ENCODE measurements around the gene IL4.
"Not testable (repeated sequence)": the region's sequence is repeated elsewhere in the genome, so short reads cannot be mapped to it uniquely, and the experiment has no call there.

Gene IL4

DNA sequence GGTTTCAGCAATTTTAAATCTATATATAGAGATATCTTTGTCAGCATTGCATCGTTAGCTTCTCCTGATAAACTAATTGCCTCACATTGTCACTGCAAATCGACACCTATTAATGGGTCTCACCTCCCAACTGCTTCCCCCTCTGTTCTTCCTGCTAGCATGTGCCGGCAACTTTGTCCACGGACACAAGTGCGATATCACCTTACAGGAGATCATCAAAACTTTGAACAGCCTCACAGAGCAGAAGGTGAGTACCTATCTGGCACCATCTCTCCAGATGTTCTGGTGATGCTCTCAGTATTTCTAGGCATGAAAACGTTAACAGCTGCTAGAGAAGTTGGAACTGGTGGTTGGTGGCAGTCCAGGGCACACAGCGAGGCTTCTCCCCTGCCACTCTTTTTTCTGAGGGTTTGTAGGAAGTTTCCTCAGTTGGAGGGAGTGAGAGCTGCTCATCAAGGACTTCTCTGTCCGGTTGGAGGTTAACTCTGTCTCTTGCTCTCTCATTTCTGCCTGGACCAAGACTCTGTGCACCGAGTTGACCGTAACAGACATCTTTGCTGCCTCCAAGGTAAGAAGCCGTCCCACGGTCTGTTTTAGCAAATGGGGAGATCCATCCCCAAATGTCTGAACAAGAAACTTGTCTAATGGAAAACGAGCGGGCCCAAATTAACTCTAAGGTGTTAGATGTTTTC lies at the start of gene IL4:
Gene IL4, plus strand, starts transcription at position 51 of the 692 bp plus-strand sequence. Its CDS starts 62 bp downstream, at position 113.
- in situ Hi-C loops (cut with MboI; ENCODE audit: low sequenced_read_pairs): no loop called here

DNA sequence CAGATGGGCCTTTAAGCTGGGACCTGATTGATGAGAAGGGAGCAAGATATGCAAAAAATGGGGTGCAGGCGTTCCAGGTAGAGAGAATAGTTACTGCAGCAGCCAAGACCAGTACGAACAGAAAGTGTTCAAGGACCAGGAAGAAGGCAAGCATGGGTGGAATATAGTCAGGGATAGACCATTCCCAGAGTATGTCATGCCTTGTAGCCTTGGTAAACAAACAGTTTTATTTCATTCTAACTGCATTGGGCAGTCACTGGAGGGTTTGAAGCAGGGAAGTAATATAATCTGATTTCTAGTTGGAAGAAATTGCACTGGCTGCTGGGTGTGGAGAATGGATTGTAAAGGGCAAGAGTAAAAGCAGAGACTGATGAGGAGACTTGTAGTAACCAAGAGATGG lies 46.3 kb upstream of the IL4 start:
- in situ Hi-C loops (cut with MboI; ENCODE audit: low sequenced_read_pairs): no loop called here

DNA sequence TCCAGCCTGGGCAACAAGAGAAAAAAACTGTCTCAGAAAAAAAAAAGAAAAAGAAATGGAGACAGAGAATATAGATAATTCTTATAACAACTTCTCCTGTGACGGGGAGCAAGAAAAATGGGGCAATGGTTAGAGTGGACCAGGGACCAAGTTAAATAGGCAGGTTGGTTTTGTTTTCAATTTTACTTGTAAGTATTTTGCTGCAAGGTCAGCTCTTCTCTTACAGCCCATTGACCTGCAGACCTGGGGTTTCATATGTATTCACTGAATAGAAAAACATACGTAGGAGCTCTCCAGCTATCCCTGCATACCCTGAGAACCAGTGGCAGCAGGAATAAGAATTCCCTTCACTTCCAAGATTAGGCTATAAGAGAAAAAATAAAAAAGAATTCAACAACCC lies 45.0 kb upstream of the IL4 start:
- in situ Hi-C loops (cut with MboI; ENCODE audit: low sequenced_read_pairs): no loop called here

DNA sequence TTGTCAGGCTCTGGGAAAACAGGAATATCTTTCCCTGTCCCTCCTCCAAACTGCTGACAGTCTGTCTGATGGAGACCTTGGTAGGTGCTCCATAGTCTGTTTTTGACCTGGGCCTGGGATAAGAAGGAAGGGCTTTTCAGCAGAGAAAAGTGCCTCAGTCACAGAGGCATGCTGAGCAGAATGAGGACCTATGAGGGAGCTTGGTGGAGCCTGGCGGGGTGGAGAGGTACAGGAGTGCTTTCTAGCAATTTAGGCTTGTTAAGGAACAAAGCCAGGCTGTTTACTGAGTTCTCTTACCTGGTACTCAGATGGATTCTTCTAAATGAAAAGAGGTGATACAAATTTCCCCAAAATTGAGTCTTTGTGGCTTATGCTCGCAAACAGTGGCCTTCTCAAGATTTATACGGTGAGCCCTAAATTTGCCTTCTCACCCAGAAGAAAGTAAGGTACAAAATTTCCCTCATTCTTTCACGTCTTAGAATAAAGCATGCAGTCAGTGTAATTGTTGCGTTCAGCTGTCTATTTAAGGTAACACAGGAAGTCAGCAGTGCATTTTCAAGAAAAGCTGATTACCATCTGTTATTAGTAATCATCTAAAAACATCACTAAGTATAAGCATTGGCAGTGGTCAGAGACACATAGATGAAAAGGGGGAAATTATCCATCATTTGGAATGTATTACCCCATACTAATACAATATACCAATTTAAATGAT lies 44.4 kb upstream of the IL4 start:
- in situ Hi-C loops (cut with MboI; ENCODE audit: low sequenced_read_pairs): no loop called here

DNA sequence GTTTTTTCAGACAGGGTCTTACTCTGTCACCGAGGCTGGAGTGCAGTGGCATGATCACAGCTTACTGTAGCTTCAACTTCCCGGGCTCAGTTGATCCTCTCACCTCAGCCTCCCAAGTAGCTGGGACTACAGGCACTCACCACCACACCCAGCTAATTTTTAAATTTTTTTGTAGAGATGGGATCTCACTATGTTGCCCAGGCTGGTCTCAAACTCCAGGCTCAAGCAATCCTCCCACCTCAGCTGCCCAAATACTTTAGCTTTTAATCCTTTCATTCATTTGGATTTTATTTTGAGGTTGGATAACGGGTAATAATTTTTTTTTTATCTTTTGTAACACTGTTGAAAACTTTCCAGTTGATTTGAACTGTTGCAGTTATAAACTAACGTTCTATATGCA lies 40.2 kb upstream of the IL4 start:
- in situ Hi-C loops (cut with MboI; ENCODE audit: low sequenced_read_pairs): not testable (repeated sequence)

DNA sequence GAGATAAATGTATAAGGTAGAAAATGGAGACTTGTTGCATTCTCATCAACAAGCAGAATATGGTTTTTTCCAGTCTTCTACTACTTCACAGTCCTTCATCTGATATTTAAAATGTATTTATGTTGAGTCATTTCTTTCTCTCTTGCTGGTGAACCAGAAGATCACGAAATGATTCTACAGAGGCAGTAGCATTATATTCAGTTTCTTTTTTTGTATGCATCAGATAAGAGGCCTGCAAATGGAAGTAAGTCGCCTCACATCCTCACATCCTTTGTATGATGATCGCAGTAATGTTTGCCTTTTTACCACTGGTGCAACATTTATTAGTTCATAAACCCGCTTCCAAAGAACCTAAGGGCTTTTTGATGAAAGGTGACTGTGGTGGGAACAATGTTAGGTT lies 37.9 kb upstream of the IL4 start:
- in situ Hi-C loops (cut with MboI; ENCODE audit: low sequenced_read_pairs): no loop called here

DNA sequence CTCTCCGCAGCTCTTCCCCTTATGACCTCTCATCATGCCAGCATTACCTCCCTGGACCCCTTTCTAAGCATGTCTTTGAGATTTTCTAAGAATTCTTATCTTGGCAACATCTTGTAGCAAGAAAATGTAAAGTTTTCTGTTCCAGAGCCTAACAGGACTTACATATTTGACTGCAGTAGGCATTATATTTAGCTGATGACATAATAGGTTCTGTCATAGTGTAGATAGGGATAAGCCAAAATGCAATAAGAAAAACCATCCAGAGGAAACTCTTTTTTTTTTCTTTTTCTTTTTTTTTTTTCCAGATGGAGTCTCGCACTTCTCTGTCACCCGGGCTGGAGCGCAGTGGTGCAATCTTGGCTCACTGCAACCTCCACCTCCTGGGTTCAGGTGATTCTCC lies 36.5 kb upstream of the IL4 start:
- in situ Hi-C loops (cut with MboI; ENCODE audit: low sequenced_read_pairs): no loop called here

DNA sequence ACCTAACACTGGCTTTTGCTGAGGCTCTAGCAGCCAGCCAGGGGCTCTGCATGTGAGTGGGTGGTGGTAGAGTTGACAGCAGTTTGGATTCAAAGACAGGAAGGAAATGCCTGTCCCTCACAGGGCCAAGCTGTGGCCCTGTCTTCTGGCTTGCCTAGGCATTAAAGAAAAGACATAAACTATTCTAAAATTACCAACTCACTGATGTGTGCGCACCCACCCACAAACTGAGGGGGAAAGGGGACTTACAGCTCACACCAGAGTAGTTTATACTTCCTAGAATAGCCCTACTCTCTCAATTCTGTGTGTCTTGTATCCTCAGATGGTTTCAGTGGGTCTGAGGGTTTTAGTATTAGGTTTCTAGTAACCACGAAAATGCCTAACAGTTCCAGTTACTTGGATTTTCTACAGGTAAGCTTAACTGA lies 34.1 kb upstream of the IL4 start:
- in situ Hi-C loops (cut with MboI; ENCODE audit: low sequenced_read_pairs): no loop called here

DNA sequence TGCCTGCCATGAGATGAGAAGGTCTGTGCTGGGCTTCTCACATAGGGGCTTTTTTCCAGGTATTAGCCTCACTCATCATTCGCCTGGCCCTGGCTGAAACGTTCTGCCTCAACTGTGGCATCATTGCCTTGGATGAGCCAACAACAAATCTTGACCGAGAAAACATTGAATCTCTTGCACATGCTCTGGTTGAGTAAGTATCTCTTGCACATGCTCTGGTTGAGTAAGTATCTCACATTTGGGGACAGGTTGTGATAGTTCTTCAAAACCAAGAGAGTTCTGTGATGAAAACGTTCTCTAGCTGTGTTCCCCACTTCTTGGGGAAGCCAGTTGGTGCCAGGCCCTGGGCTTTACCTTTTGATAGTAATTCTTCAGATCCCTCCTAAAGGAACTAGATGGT lies 33.2 kb upstream of the IL4 start:
- in situ Hi-C loops (cut with MboI; ENCODE audit: low sequenced_read_pairs): no loop called here

DNA sequence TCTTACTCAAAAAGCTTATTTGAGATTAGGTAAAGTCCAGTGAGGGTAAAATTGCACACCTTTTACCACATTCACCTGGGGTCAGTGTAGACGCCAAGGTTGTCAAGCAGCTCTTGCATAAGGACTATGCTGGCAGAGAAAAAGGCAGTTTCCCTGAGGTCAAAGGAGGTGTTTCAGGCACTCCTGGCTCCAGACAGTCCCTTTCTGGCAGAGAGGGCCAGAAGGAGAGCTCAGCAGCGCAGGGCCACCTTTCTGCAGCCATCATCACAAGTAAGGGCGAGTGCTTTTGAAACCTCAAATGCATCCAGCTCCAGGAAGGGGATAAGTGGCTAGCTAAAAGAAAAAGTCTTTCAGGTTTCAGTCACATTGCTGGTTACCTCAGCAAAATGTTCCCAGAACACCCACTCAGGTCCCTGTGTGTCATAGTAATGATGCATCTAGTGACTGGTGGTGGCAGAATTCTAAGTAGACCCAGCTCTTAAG lies 32.5 kb upstream of the IL4 start:
- in situ Hi-C loops (cut with MboI; ENCODE audit: low sequenced_read_pairs): no loop called here

DNA sequence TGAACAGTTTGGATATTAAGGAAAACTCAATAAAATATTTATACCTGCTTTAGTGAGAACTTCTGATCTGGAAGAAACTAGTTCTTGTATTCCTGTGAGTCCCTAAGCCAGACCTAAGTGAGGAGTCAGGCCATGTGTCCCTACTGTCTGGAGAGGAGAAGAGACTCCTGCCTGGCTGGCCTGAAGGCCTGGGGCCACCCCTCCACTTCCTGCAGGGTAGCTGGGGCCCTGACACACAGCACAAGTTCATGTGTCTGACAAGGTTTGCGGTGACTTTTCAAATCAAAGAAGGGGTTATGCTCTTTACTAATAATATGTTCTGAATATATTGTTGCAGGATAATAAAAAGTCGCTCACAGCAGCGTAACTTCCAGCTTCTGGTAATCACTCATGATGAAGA lies 31.9 kb upstream of the IL4 start:
- in situ Hi-C loops (cut with MboI; ENCODE audit: low sequenced_read_pairs): no loop called here

DNA sequence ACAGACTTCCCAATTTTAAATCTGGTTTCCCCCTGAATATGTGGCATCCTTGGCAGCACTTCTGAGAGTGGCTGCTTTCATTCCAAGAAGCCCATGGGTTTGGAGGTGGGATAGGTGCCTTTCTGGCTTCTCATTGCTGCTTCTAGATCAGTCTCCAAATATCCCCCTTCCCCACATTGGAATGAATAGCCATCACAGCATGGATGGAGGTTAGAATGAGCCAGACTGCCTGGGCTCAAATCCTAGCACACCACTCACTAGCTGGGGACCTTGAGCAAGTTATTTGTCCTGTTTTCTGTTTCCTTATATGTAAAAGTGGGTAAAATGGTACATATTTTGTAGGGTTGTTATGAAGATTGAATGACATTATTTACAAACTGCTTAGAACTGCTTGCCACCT lies 29.6 kb upstream of the IL4 start:
- in situ Hi-C loops (cut with MboI; ENCODE audit: low sequenced_read_pairs): no loop called here

DNA sequence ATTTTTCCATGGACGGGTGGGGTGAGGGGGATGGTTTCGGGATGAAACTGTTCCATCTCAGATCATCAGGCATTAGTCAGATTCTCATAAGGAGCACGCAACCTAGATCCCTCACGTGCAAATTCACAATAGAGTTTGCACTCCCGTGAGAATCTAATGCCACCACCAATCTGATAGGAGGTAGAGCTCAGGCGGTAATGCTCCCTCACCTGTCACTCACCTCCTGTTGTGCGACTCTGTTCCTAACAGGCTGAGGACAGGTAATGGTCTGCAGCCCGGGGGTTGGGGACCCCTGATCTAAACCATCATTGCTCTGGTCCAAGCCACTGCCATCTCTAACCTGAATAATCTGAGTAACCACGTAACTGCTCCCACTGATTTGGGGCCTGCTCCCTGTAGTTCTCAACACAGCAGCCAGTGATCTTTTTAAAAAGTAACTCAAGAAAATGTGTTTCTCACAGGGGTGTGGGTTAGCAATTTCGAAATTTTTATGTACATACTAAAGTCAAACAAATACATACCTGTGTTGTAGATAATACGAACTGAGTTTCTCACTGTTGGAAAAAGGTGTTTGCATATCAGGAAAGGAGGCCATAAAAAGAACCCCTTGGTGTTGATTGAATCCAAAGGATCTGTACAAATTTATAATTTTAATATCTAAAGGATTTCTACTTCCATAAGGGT lies 27.1 kb upstream of the IL4 start:
- in situ Hi-C loops (cut with MboI; ENCODE audit: low sequenced_read_pairs): no loop called here

DNA sequence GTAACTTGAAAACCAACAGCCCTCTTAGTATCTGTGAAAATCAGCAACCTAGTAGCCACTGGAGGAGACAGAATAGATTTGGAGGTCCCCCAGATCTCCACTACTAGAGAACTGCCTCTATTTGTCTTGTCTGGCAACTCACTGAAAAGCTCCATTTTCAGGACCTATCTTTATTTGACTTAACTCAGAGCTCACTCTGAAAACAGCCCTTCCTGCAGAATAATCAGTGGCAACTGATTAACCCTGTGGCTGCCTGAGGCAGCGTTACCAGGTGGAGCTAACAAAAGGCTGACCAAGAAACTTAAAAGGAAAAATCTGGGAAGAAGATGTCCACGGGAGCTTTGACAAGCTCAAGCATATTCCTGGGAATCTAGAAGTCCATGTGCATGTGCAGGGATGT lies 26.3 kb upstream of the IL4 start:
- in situ Hi-C loops (cut with MboI; ENCODE audit: low sequenced_read_pairs): no loop called here

DNA sequence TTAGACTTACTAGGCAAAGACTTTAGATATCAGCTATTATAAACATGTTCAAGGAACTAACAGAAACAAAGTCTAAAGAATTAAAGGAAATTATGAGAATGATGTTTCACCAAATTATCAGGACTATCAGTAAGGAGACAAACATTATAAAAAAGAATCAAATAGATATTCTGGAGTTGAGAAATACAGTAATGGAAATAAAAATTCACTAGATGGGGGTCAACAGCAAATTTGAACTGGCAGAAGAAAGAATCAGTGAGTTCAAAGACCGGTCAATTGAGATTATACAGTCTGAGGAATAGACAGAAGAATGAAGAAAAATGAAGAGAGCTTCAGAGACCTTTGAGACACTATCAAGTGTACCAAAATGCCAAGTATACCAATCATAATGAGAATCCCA lies 25.4 kb upstream of the IL4 start:
- in situ Hi-C loops (cut with MboI; ENCODE audit: low sequenced_read_pairs): no loop called here

DNA sequence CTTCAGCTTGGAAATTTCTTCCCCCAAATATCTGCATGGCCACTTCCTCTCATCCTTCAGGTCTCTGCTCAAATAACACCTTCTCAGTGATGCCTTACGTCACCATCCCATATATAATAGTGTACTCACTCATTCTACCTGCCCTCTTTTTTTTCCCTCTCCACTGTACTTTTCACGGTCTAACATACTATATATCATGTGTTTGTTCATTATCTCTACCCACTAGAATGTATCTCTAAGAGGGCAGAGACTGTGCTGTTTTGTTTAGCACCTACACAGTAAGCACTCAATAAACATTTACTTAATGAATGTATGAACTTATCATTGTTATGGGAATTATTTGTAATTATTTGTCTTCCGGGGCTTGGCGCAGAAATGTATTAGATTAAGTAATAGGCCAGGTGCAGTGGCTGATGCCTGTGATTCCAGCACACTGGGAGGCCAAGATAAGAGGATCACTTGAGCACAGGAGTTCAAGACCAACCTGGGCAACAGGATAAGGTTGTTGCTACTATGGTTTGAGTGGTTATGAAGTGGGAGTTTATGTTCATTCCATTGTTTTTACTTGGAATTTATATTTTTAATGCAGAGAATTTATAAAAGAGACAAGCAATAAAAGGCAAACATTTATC lies 21.8 kb upstream of the IL4 start:
- in situ Hi-C loops (cut with MboI; ENCODE audit: low sequenced_read_pairs): no loop called here

DNA sequence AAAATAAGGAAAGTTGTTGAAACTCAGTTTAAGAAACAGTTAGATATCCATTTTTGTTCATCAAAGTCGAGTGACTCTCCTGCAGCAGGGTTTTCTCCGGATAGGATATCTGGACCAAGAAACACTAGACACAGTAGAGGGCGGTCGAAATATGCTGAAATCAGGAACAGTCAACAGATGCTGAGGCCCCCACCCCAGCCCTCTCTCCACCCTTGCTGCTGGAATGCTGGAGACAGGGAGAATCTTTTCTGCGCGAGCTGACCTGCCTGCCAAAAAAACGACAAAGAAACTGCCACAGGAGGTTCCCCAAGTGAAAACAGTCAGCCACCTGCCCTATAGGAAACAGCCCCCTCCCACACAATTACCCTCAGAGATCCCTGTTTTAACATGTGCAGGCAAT lies 20.1 kb upstream of the IL4 start:
- in situ Hi-C loops (cut with MboI; ENCODE audit: low sequenced_read_pairs): no loop called here

DNA sequence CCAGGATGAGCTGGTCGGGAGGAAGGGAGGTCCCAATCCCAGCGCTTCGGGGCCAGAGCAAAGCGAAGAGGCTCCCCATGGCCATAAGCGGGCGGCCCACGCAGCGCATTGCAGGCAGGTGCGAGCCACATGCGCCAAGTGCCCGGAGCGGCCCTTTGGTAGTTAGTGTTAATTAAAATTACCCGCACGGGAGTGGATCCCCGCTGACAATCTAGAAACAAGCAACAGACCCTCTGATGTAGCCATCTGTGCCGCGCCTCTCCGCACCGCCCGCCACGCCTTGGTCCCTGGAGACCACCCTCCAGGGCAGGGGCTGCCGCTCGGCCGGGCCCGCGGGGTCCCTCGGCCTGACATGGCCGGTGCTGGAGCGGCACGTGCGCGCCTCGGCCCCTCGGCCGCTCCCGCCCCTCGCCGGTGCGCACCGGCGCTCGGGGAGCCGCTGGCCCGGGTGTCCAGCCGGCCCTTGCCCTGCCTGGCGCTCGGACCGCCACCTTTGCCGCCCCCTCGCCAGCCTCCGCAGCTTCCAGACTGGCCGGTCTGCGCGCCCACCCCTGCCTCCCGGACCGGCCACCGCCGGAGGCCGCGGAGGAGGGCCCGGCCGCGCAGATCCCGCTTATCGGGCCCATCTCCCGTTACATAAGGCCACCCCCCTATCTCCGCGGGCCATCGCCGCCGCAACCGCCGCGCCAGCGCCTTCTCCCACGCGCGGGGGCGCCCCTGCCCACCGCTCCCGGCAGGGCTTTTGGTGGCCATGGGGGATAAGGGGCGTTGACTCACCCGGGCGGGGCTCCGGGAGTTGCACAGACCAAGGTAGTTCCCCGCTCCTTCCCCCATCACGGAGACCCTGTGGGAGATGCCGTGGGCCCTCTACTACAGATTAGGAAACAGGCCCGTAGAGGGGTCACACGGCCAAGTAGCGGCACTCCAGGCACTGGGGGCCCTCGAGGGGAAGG lies 17.7 kb upstream of the IL4 start:
- in situ Hi-C loops (cut with MboI; ENCODE audit: low sequenced_read_pairs): no loop called here

DNA sequence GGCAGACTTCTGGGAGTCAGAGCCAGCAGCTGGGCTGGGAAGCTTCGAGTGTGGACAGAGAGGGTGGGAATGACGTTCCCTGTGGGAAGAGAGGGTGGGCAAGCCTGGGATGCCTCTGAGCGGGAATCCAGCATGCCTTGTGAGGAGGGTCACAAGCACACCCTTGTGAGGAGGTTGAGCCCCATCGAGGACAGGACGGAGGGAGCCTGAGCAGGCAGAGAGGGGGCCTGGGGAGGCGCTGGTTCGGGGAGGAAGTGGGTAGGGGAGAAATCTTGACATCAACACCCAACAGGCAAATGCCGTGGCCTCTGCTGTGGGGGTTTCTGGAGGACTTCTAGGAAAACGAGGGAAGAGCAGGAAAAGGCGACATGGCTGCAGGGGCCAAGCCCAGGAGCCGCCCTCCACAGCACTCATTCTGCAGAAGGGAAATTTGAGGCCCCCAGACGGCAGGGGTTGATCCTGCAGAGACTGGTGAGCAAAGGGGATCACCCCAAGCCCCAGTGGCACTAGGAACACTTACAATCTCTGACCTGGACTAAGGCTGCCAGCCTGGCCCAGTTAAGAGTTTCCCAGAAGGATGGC lies 16.9 kb upstream of the IL4 start:
- in situ Hi-C loops (cut with MboI; ENCODE audit: low sequenced_read_pairs): no loop called here
